Thyroid gland (tissue), 4 donors: ENCODE data around the gene TUNAR. TPM values are rescaled to one million over a fixed set of nuclear protein-coding genes. Genes with fewer than 3 reads are reported as not detected.

ENCODE experiments used
- DNase-seq, 2 donors: peaks; one replicate each; pipeline ENCODE4 v3.0.0-alpha.2; 2019
- H3K27ac ChIP-seq, 3 donors: fragments of 200-600 bp; sonication (generic); 1 replicate in 2 of 3; 2 replicates in 1 of 3; pipeline ENCODE4 v1.5.1; 2016 to 2019; ENCODE audit warnings: mild to moderate bottlenecking in 1 of 3, moderate library complexity in 1 of 3
- H3K27me3 ChIP-seq: fragments of 200-600 bp; sonication (generic); one replicate; pipeline ENCODE4 v1.5.1; 2019
- H3K36me3 ChIP-seq, 2 donors: fragments of 200-600 bp; sonication (generic); one replicate each; pipeline ENCODE4 v1.5.1; 2016 to 2019
- H3K4me1 ChIP-seq, 2 donors: fragments of 200-600 bp; sonication (generic); one replicate each; pipeline ENCODE4 v1.5.1; 2017 to 2019
- H3K4me3 ChIP-seq, 3 donors: fragments of 200-600 bp; sonication (generic); replicated peaks in 1 of 3; 1 replicate in 2 of 3; 2 replicates in 1 of 3; pipeline ENCODE4 v1.5.1; 2016; ENCODE audit warnings: mild to moderate bottlenecking in 1 of 3
- H3K9me3 ChIP-seq: fragments of 200-600 bp; sonication (generic); one replicate; pipeline ENCODE4 v1.5.1; 2017
- CTCF ChIP-seq, 6 experiments: fragments of 200-600 bp in 3 of 6; fragments of 450-650 bp in 3 of 6; sonication (generic) in 3 of 6; IDR thresholded peaks; one replicate each; pipeline ENCODE4 v1.5.1; 2016 to 2019; ENCODE audit warnings: antibody characterized with exemption in 6 of 6, mild to moderate bottlenecking in 2 of 6, inconsistent platforms in 1 of 6, moderate library complexity in 1 of 6
- POLR2A ChIP-seq, 2 donors: fragments of 450-650 bp; IDR thresholded peaks; one replicate each; pipeline ENCODE4 v1.6.1; 2017; ENCODE audit warnings: antibody characterized with exemption in 2 of 2, mild to moderate bottlenecking in 2 of 2, moderate library complexity in 1 of 2
- WGBS, 2 donors: methylation state at CpG; one replicate each; pipeline ENCODE4 v1.1.5; 2017; 5-methylcytosine and 5-hydroxymethylcytosine counted together
- intact Hi-C: fragments of 100-400 bp; cut with DNase I; formaldehyde crosslinking; loops from one replicate; pipeline ENCODE4 v1.15.1; 2023
- total RNA-seq, 4 donors: library from RNA; depleted of rRNA; stranded (reverse); fragments of >200 nt; gene quantifications; one replicate each; pipeline ENCODE4 v1.2.3, GENCODE V29; 2016

Gene TUNAR
- total RNA-seq, 4 donors from 2014 or later: 0.44 TPM; not detected in 3

- Histone ChIP-seq H3K36me3 (no peaks in the 10 kb centered on the region), H3K27ac (no peak overlapping the region), H3K4me1 (no peaks in the 10 kb centered on the region), H3K9me3 (no peaks in the 10 kb centered on the region), H3K27me3 (no peaks in the 10 kb centered on the region), H3K4me3 (no peak overlapping the region)
- 20 to 22% methylated on average over 2 of the region's 2 CpGs for WGBS, 2 donors
- no peak for TF ChIP-seq POLR2A (IDR thresholded peaks at IDR 0.05)
- intact Hi-C loops: no loop called here
- DNase-seq: peak in 1 of 2 donors; percentile 25
These were observed 58.7 kb downstream of the TUNAR start for GRCh38 chr14:95935228-95935822.

- no peaks in the 10 kb centered on the region for H3K9me3 ChIP-seq
- no peak overlapping the region for H3K27ac ChIP-seq
- intact Hi-C loops: no loop called here
- no peak for DNase-seq
- H3K36me3 ChIP-seq: no peaks in the 10 kb centered on the region
- 82 to 94% methylated on average over 2 of the region's 2 CpGs for WGBS, 2 donors
- TF ChIP-seq CTCF (IDR thresholded peaks at IDR 0.05) (no peak), POLR2A (IDR thresholded peaks at IDR 0.05) (no peak)
- no peaks in the 10 kb centered on the region for H3K27me3 ChIP-seq
- no peaks in the 10 kb centered on the region for H3K4me1 ChIP-seq
- no peak overlapping the region for H3K4me3 ChIP-seq
These were observed 59.4 kb downstream of the TUNAR start for GRCh38 chr14:95936041-95936440.

GRCh38 chr14:95939335-95939734, 62.7 kb downstream of the TUNAR start:
- Histone ChIP-seq H3K27ac (no peak overlapping the region), H3K9me3 (no peaks in the 10 kb centered on the region), H3K4me3 (no peak overlapping the region), H3K27me3 (no peaks in the 10 kb centered on the region), H3K36me3 (no peaks in the 10 kb centered on the region), H3K4me1 (no peaks in the 10 kb centered on the region)
- TF ChIP-seq CTCF (IDR thresholded peaks at IDR 0.05) (no peak), POLR2A (IDR thresholded peaks at IDR 0.05) (no peak)
- intact Hi-C loops: no loop called here
- 69 to 78% methylated on average over 4 of the region's 4 CpGs for WGBS, 2 donors
- no peak for DNase-seq

GRCh38 chr14:95941897-95942296, 65.3 kb downstream of the TUNAR start:
- no peaks in the 10 kb centered on the region for H3K36me3 ChIP-seq
- H3K27me3 ChIP-seq: no peaks in the 10 kb centered on the region
- H3K4me3 ChIP-seq: no peak overlapping the region
- no peak overlapping the region for H3K27ac ChIP-seq
- 27 to 47% methylated on average over 2 of the region's 2 CpGs for WGBS, 2 donors
- DNase-seq: no peak
- TF ChIP-seq CTCF (IDR thresholded peaks at IDR 0.05): no peak
- TF ChIP-seq POLR2A (IDR thresholded peaks at IDR 0.05): no peak
- intact Hi-C loops: no loop called here
- no peaks in the 10 kb centered on the region for H3K9me3 ChIP-seq
- no peaks in the 10 kb centered on the region for H3K4me1 ChIP-seq

- no peaks in the 10 kb centered on the region for H3K27me3 ChIP-seq
- no peaks in the 10 kb centered on the region for H3K9me3 ChIP-seq
- H3K36me3 ChIP-seq: no peaks in the 10 kb centered on the region
- no peak overlapping the region for H3K27ac ChIP-seq
- intact Hi-C loops: no loop called here
- no peak for DNase-seq
- 21 to 26% methylated on average over 4 of the region's 4 CpGs for WGBS, 2 donors
- no peaks in the 10 kb centered on the region for H3K4me1 ChIP-seq
- TF ChIP-seq CTCF (IDR thresholded peaks at IDR 0.05): no peak
- no peak for TF ChIP-seq POLR2A (IDR thresholded peaks at IDR 0.05)
- H3K4me3 ChIP-seq: no peak overlapping the region
These were observed 67.1 kb downstream of the TUNAR start for GRCh38 chr14:95943699-95944098.
